Transverse colon (tissue), 4 donors: ENCODE data around the gene PDPN. TPM values are rescaled to one million over a fixed set of nuclear protein-coding genes. Genes with fewer than 3 reads are reported as not detected.

Source experiments
- DNase-seq: peaks from one replicate; pipeline ENCODE4 v3.0.0-alpha.2; 2019
- H3K27ac ChIP-seq, 4 donors: fragments of 200-600 bp; sonication (generic); 2 replicates each; pipeline ENCODE4 v1.5.1; 2016 to 2018; ENCODE audit warnings: inconsistent platforms in 4 of 4
- H3K27me3 ChIP-seq: fragments of 200-600 bp; sonication (generic); 2 replicates; pipeline ENCODE4 v1.5.1; 2017; ENCODE audit warnings: inconsistent platforms
- H3K36me3 ChIP-seq, 4 donors: fragments of 200-600 bp; sonication (generic); 2 replicates each; pipeline ENCODE4 v1.5.1; 2017 to 2019; ENCODE audit warnings: inconsistent platforms in 4 of 4
- H3K4me1 ChIP-seq, 4 donors: fragments of 200-600 bp; sonication (generic); 2 replicates each; pipeline ENCODE4 v1.5.1; 2017 to 2020; ENCODE audit warnings: inconsistent platforms in 4 of 4
- H3K4me3 ChIP-seq, 4 donors: fragments of 200-600 bp; sonication (generic); 1 replicate in 1 of 4; 2 replicates in 3 of 4; pipeline versions ENCODE4 v1.5.1 to v1.6.1; 2017 to 2019; ENCODE audit warnings: inconsistent platforms in 4 of 4
- H3K9me3 ChIP-seq, 2 donors: fragments of 200-600 bp; sonication (generic); 2 replicates each; pipeline ENCODE4 v1.5.1; 2017 to 2019; ENCODE audit warnings: inconsistent platforms in 2 of 2
- CTCF ChIP-seq, 5 experiments: fragments of 200-600 bp in 3 of 5; fragments of 450-650 bp in 2 of 5; sonication (generic) in 3 of 5; IDR thresholded peaks; 1 replicate in 2 of 5; 2 replicates in 3 of 5; pipeline ENCODE4 v1.5.1; 2016 to 2017; ENCODE audit warnings: antibody characterized with exemption in 5 of 5, inconsistent platforms in 3 of 5, mild to moderate bottlenecking in 2 of 5, moderate library complexity in 1 of 5
- EP300 ChIP-seq: sonication (generic); formaldehyde crosslinking; IDR thresholded peaks from one replicate; pipeline ENCODE4 v1.6.1; 2017; ENCODE audit warnings: antibody characterized with exemption, low read depth
- POLR2A ChIP-seq: fragments of 450-650 bp; IDR thresholded peaks from one replicate; pipeline ENCODE4 v1.6.1; 2016; ENCODE audit warnings: antibody characterized with exemption, mild to moderate bottlenecking, moderate library complexity
- POLR2AphosphoS5 ChIP-seq, 3 donors: sonication (generic); formaldehyde crosslinking; IDR thresholded peaks; one replicate each; pipeline ENCODE4 v1.6.1; 2016; ENCODE audit warnings: antibody characterized with exemption in 3 of 3
- WGBS, 2 donors: methylation state at CpG; one replicate each; pipeline ENCODE4 v1.1.5; 2018; ENCODE audit warnings: low coverage in 1 of 2; 5-methylcytosine and 5-hydroxymethylcytosine counted together
- in situ Hi-C, 4 donors: fragments of 200-750 bp; cut with MboI; loops; one replicate each; pipeline versions ENCODE4 v1.15.0 to v1.15.1; 2017; ENCODE audit warnings: low sequenced_read_pairs in 3 of 4, low pct_ligation_motif_present in 1 of 4, low pct_unique_long_range_greater_than_20kb in 1 of 4
- intact Hi-C: fragments of 100-400 bp; cut with DNase I; formaldehyde crosslinking; loops from one replicate; pipeline ENCODE4 v1.15.1; 2023; ENCODE audit warnings: low total_unique reads
- total RNA-seq, 4 donors: library from RNA; depleted of rRNA; stranded (reverse); fragments of >200 nt; gene quantifications; one replicate each; pipeline ENCODE4 v1.1.0, GENCODE V29; 2016

The PDPN gene
- total RNA-seq, 4 donors from 2014 or later = 3.4 to 11.7 (median 5.6) TPM

GRCh38 chr1:13582713-13583443, 754 bp upstream of the PDPN start:
- in situ Hi-C loops (no loop called here), intact Hi-C loops (no loop called here)
- Histone ChIP-seq H3K4me1 (no peaks in the 10 kb centered on the region), H3K4me3 (no peak overlapping the region), H3K36me3 (no peaks in the 10 kb centered on the region), H3K27me3 (peaks cover 48% of the 10 kb centered on the region), H3K27ac (peak overlapping the region in 2 of 4 donors; percentile 70 to 82), H3K9me3 (no peaks in the 10 kb centered on the region)
- no peak for DNase-seq
- WGBS, 2 donors = 35 to 65% methylated on average over 7 to 24 of the region's 27 CpGs
- no peak for TF ChIP-seq CTCF (IDR thresholded peaks at IDR 0.05)
- no peak for TF ChIP-seq EP300
- TF ChIP-seq POLR2A = no peak
- TF ChIP-seq POLR2AphosphoS5 (IDR thresholded peaks at IDR 0.05) = no peak

- TF ChIP-seq EP300 (no peak), POLR2A (no peak), CTCF (IDR thresholded peaks at IDR 0.05) (no peak), POLR2AphosphoS5 (IDR thresholded peaks at IDR 0.05) (no peak)
- in situ Hi-C loops (no loop called here), intact Hi-C loops (no loop called here)
- H3K27ac ChIP-seq = peak overlapping the region; percentile 70 to 82 (median 79)
- H3K36me3 ChIP-seq = no peaks in the 10 kb centered on the region
- no peak for DNase-seq
- WGBS, 2 donors = 26% methylated on average over 23 of the region's 47 CpGs; no CpG with 5 or more reads in 1 of the 2 donors
- peaks cover 48% of the 10 kb centered on the region for H3K27me3 ChIP-seq
- no peaks in the 10 kb centered on the region for H3K4me1 ChIP-seq
- H3K9me3 ChIP-seq = no peaks in the 10 kb centered on the region
- peak overlapping the region; percentile 9 to 50 (median 41) for H3K4me3 ChIP-seq
These were observed 547 bp downstream of the PDPN start for GRCh38 chr1:13583966-13584791.

GRCh38 chr1:13584876-13585611, 1.4 kb downstream of the PDPN start:
- TF ChIP-seq POLR2A (no peak), CTCF (IDR thresholded peaks at IDR 0.05) (no peak), POLR2AphosphoS5 (IDR thresholded peaks at IDR 0.05) (no peak), EP300 (no peak)
- intact Hi-C loops (no loop called here), in situ Hi-C loops (no loop called here)
- Histone ChIP-seq H3K9me3 (no peaks in the 10 kb centered on the region), H3K4me3 (peak overlapping the region in 3 of 4 donors; percentile 40 to 50 (median 42)), H3K27ac (peak overlapping the region; percentile 70 to 82 (median 79)), H3K27me3 (peaks cover 48% of the 10 kb centered on the region), H3K4me1 (no peaks in the 10 kb centered on the region), H3K36me3 (no peaks in the 10 kb centered on the region)
- no peak for DNase-seq
- WGBS, 2 donors = 76 to 100% methylated on average over 1 to 11 of the region's 11 CpGs

- Histone ChIP-seq H3K9me3 (no peaks in the 10 kb centered on the region), H3K4me3 (peak overlapping the region in 1 of 4 donors; percentile 50), H3K27me3 (peaks cover 48% of the 10 kb centered on the region), H3K36me3 (no peaks in the 10 kb centered on the region), H3K27ac (peak overlapping the region; percentile 47 to 82 (median 73)), H3K4me1 (no peaks in the 10 kb centered on the region)
- no peak for DNase-seq
- 55 to 72% methylated on average over 2 to 9 of the region's 9 CpGs for WGBS, 2 donors
- intact Hi-C loops (no loop called here), in situ Hi-C loops (no loop called here)
- TF ChIP-seq EP300 (no peak), CTCF (IDR thresholded peaks at IDR 0.05) (no peak), POLR2AphosphoS5 (IDR thresholded peaks at IDR 0.05) (no peak), POLR2A (no peak)
These were observed 2.0 kb downstream of the PDPN start for GRCh38 chr1:13585612-13585991.
